Effector CD4-positive, alpha-beta T cell (primary cell): ENCODE measurements around the gene ERC2.

Experiments
- DNase-seq: peaks from one replicate; pipeline ENCODE4 v3.0.0-alpha.2; 2020

The ERC2 gene

GRCh38 chr3:56233742-56234141 lies 234.5 kb downstream of the ERC2 start:
- DNase-seq, result no peak

- no peak for DNase-seq
Observed at GRCh38 chr3:56229311-56229710, 239.0 kb downstream of the ERC2 start.

GRCh38 chr3:56222866-56223265 lies 245.4 kb downstream of the ERC2 start:
- no peak for DNase-seq

GRCh38 chr3:56219894-56220805 lies 248.1 kb downstream of the ERC2 start:
- DNase-seq, result no peak

- DNase-seq, result no peak
Observed at GRCh38 chr3:56209982-56210751, 258.1 kb downstream of the ERC2 start.

GRCh38 chr3:56207922-56208321 lies 260.3 kb downstream of the ERC2 start:
- no peak for DNase-seq

- DNase-seq, result no peak
Observed at GRCh38 chr3:56205406-56205805, 262.9 kb downstream of the ERC2 start.

GRCh38 chr3:56202997-56203396 lies 265.3 kb downstream of the ERC2 start:
- no peak for DNase-seq

GRCh38 chr3:56201407-56201806 lies 266.9 kb downstream of the ERC2 start:
- no peak for DNase-seq

- no peak for DNase-seq
Observed at GRCh38 chr3:56200251-56200650, 268.0 kb downstream of the ERC2 start.

- no peak for DNase-seq
Observed at GRCh38 chr3:56197991-56198390, 270.3 kb downstream of the ERC2 start.

- no peak for DNase-seq
Observed at GRCh38 chr3:56197259-56197965, 270.9 kb downstream of the ERC2 start.

GRCh38 chr3:56196700-56197099 lies 271.6 kb downstream of the ERC2 start:
- no peak for DNase-seq

GRCh38 chr3:56193519-56193918 lies 274.7 kb downstream of the ERC2 start:
- DNase-seq, result no peak

- no peak for DNase-seq
Observed at GRCh38 chr3:56192001-56192400, 276.3 kb downstream of the ERC2 start.

GRCh38 chr3:56190771-56191305 lies 277.4 kb downstream of the ERC2 start:
- no peak for DNase-seq

- DNase-seq, result no peak
Observed at GRCh38 chr3:56190130-56190529, 278.1 kb downstream of the ERC2 start.

- DNase-seq, result no peak
Observed at GRCh38 chr3:56189536-56189935, 278.7 kb downstream of the ERC2 start.

- no peak for DNase-seq
Observed at GRCh38 chr3:56188201-56188600, 280.1 kb downstream of the ERC2 start.

- no peak for DNase-seq
Observed at GRCh38 chr3:56187051-56187450, 281.2 kb downstream of the ERC2 start.

- DNase-seq, result no peak
Observed at GRCh38 chr3:56185827-56186226, 282.4 kb downstream of the ERC2 start.

- no peak for DNase-seq
Observed at GRCh38 chr3:56183529-56183928, 284.7 kb downstream of the ERC2 start.

GRCh38 chr3:56180433-56180832 lies 287.8 kb downstream of the ERC2 start:
- DNase-seq, result no peak
